Dedifferentiated amniotic fluid mesenchymal stem cell (primary cell): Measurements from ENCODE around the gene CYBA.

Experiments
- DNase-seq: peaks from one replicate; pipeline ENCODE4 v3.0.0-alpha.2; 2016; ENCODE audit errors: extremely low spot score

CYBA gene

DNA sequence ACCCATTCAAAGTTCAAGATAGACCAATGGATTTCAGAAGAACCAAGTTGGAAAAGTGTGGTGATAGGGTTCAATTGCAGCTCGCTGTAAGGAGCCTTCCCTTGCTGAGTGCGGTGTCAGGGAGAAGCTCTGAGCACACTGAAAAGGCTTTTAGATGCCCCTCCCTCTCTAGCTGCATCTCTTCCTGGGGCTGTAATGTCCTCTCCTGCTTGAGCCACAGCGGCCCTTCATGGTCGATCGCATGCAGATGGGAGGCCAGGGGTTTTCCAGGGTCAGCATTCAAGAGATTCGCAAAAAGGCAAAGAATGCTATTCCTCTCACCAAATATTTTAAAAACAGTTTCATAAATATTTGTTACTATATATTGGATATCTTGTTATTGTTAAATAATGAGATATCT, 56.9 kb downstream of the CYBA start:
- no peak for DNase-seq

- DNase-seq, result no peak
Measured at GRCh38 chr16:88593489-88593888, 57.4 kb downstream of the CYBA start.
